ENCODE results near the gene CTTNBP2NL. TPM values are rescaled to one million over a fixed set of nuclear protein-coding genes. Genes with fewer than 3 reads are reported as not detected.

The CTTNBP2NL gene
- total RNA-seq, 1 experiment from 2014 or later = 38.8 TPM

DNA sequence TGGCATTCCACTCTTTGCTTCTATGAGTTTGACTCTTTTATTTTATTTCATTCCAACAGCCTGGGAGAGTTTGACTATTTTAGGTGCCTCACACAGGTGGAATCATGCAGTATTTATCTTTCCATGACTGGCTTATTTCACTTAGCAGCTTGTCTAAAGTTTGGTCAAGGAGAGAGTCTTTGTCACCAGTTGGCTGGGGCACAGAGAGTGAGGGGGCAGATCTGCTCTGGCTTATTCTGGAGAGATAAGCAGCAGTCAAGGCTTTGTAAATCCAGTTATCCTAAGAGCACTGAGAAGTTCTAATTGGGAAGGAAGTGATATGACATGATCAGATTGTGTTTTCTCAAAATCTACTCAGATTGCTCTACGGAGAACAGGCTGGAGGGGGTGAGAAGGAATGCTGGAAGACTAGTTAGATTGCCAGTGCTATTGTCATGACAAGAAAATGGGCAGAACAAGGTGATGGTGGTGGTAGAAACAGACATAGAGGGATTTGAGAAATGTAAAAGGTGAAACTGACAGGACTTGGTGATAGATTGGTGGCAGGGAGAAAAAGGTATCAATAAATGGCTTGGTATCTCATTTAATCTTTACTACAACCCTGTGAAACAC lies 12.1 kb upstream of the CTTNBP2NL start:
- H4K5ac ChIP-seq (ENCODE audit: insufficient read length, low read depth, low read length) = no peak overlapping the region
- H2BK20ac ChIP-seq (ENCODE audit: low read depth, low read length, poor library complexity, severe bottlenecking) = no peak overlapping the region
- no peaks in the 10 kb centered on the region for H3K4me1 ChIP-seq (ENCODE audit: insufficient read depth, low read length)
- no peaks in the 10 kb centered on the region for H3K79me1 ChIP-seq (ENCODE audit: insufficient read depth, low read depth, low read length, poor library complexity, severe bottlenecking)
- Mint-ChIP-seq H3K36me3 (ENCODE audit: insufficient read depth in 1 of 3, low read depth in 3 of 3) (no peaks in the 10 kb centered on the region), H3K27me3 (ENCODE audit: low read depth) (peaks cover 13% of the 10 kb centered on the region), H3K27ac (no peak overlapping the region), H3K4me1 (peaks cover 7 to 11% of the 10 kb centered on the region in 2 experiments; a peak in 3 of 4 replicates), H3K9me3 (no peaks in the 10 kb centered on the region), H3K4me3 (no peak overlapping the region)
- no peak overlapping the region for H3K9ac ChIP-seq (ENCODE audit: extremely low read depth, insufficient read length, low read length)
- H2BK5ac ChIP-seq (ENCODE audit: insufficient read length, low read length) = no peak overlapping the region
- no peak overlapping the region for H4K91ac ChIP-seq (ENCODE audit: insufficient read length, low read depth, low read length)
- no peak overlapping the region for H3K56ac ChIP-seq (ENCODE audit: insufficient read length, low read depth, low read length)
- no peak overlapping the region for H2BK12ac ChIP-seq (ENCODE audit: insufficient read length, low read depth, low read length)
- H2BK120ac ChIP-seq (ENCODE audit: low read depth, low read length, poor library complexity, severe bottlenecking) = no peak overlapping the region
- no CpG with 5 or more reads among the region's 1 CpG for WGBS (ENCODE audit: extremely low coverage, insufficient read length, low lambda C conversion rate)
- no peak overlapping the region for H3K14ac ChIP-seq (ENCODE audit: insufficient read depth, low read length)
- H3T11ph ChIP-seq (ENCODE audit: low read length) = no peak overlapping the region
- H2BK15ac ChIP-seq (ENCODE audit: low read depth, low read length) = no peak overlapping the region
- no peaks in the 10 kb centered on the region for H3K27me3 ChIP-seq (ENCODE audit: insufficient read depth, low read length)
- H2AFZ ChIP-seq (ENCODE audit: low read length) = no peak overlapping the region
- no peak overlapping the region for H2AK5ac ChIP-seq (ENCODE audit: insufficient read length, low read length)
- no peak for DNase-seq
- H3K23ac ChIP-seq (ENCODE audit: insufficient read length, low read depth, low read length) = no peak overlapping the region
- no peaks in the 10 kb centered on the region for H3K9me3 ChIP-seq (ENCODE audit: control insufficient read depth, low read depth, low read length)
- no peak overlapping the region for H3K18ac ChIP-seq (ENCODE audit: insufficient read length, low read depth, low read length)
- H3K27ac ChIP-seq (ENCODE audit: insufficient read length, low read depth, low read length) = no peak overlapping the region
- no peaks in the 10 kb centered on the region for H3K23me2 ChIP-seq (ENCODE audit: insufficient read length, low read depth, low read length, poor library complexity, severe bottlenecking)
- H4K20me1 ChIP-seq (ENCODE audit: control insufficient read depth, insufficient read depth, insufficient read length) = no peaks in the 10 kb centered on the region
- no peak overlapping the region for H4K8ac ChIP-seq (replicated peaks; ENCODE audit: insufficient read length, low read depth, low read length)
- no peak overlapping the region for H3K4me2 ChIP-seq (ENCODE audit: insufficient read depth, insufficient read length, low read length)
- no peaks in the 10 kb centered on the region for H3K79me2 ChIP-seq (ENCODE audit: insufficient read depth, low read length)
- TF ChIP-seq, protein P1, sequence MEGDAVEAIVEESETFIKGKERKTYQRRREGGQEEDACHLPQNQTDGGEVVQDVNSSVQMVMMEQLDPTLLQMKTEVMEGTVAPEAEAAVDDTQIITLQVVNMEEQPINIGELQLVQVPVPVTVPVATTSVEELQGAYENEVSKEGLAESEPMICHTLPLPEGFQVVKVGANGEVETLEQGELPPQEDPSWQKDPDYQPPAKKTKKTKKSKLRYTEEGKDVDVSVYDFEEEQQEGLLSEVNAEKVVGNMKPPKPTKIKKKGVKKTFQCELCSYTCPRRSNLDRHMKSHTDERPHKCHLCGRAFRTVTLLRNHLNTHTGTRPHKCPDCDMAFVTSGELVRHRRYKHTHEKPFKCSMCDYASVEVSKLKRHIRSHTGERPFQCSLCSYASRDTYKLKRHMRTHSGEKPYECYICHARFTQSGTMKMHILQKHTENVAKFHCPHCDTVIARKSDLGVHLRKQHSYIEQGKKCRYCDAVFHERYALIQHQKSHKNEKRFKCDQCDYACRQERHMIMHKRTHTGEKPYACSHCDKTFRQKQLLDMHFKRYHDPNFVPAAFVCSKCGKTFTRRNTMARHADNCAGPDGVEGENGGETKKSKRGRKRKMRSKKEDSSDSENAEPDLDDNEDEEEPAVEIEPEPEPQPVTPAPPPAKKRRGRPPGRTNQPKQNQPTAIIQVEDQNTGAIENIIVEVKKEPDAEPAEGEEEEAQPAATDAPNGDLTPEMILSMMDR (conservative IDR thresholded peaks at IDR 0.05) = no peak
- no peak overlapping the region for H3K4ac ChIP-seq (ENCODE audit: low read depth, low read length)
